Left hindlimb (tissue), 1 donor: ENCODE measurements around the gene SYT5.
"Not testable (repeated sequence)": the region's sequence is repeated elsewhere in the genome, so short reads cannot be mapped to it uniquely, and the experiment has no call there.

Source experiments
- DNase-seq: peaks from one replicate; pipeline ENCODE4 v3.0.0-alpha.2; 2018

SYT5 gene

DNA sequence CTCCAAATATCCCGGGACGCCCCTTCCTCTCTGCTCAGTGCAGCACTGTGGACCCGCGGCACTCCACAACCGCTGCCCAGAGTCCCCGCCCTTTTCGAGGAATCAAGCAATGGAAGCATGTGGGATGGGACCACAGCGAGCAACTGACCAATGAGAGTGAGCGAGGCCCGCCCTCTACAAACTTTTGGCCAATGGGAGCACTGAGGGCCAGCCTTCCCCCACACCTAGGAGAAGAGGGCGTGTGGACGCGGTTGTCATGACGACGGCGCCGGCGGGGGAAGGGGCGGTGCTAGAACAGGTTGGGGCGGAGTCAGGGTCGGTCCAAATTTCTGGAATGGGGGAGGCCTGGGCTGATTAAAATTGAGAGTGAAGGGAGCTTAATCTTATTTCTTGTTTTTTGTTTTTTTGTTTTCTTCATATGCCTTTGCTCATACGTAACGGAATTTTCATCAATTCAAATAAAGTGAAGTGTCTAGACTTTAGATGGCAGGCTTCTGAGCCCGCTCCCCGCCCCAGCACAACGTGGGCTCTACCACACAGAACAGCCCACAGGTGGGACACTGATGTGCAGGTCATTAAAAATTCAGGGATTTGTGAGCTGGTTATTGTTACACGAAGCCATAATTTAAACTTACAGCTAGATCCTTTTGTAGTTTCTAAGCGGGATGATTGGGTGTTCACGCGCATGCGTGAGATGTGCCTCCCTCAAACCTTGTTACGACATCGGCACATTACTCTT is 13.4 kb downstream of the SYT5 start, which contains the start of gene DNAAF3:
Gene DNAAF3 (minus strand): TSS at position 84 of the 739 bp plus-strand sequence. CDS start 200 bp downstream, outside the sequence.
- DNase-seq, result peak; percentile 92

GRCh38 chr19:55165952-55166529 is 14.0 kb downstream of the SYT5 start:
- no peak for DNase-seq

GRCh38 chr19:55161571-55162322 is 18.3 kb downstream of the SYT5 start:
- DNase-seq, result no peak

- DNase-seq, result no peak
Observed at GRCh38 chr19:55160986-55161365, 19.1 kb downstream of the SYT5 start.

DNA sequence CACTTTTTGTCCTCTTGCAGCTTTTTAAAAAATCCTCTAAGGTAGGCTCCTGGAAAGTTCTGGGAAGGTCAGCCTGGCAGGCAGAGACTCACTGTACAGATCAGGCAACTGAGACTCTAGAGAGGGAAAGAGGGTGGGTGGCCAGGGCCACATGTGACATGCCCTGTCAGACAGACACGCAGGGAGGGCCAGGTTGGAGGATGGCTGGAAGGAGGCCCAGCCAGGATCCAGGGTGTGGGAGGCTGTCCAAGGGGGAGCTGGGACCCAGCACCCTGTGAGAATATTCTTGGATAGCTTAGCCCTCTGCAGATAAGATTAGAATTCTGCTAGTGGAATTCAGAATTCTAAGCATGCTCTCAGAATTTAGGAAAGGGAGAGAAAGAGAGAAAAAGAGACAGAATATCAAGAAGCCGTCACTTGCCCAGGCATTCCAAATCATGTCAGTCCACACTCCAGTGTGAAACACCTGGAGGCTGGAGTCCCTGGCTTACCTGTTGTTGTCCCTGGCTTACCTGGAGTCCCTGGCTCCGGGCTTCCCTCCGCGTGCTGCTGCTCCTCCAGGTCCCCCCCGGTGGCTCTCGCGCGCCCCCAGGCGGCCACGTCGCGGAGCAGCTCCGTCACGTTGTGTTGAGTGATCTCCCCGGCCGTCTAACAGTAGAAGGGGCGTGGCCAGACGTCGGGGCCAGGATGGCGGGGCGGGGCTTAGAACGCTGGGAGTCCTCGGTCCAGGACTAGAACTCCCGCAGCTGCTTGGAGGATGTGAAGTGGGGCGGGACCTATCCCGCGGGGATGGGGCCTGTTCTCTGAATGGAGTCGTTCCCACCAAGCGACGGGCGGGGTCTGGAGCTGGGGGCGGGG is 19.7 kb downstream of the SYT5 start:
- DNase-seq, result peak; percentile 79

DNA sequence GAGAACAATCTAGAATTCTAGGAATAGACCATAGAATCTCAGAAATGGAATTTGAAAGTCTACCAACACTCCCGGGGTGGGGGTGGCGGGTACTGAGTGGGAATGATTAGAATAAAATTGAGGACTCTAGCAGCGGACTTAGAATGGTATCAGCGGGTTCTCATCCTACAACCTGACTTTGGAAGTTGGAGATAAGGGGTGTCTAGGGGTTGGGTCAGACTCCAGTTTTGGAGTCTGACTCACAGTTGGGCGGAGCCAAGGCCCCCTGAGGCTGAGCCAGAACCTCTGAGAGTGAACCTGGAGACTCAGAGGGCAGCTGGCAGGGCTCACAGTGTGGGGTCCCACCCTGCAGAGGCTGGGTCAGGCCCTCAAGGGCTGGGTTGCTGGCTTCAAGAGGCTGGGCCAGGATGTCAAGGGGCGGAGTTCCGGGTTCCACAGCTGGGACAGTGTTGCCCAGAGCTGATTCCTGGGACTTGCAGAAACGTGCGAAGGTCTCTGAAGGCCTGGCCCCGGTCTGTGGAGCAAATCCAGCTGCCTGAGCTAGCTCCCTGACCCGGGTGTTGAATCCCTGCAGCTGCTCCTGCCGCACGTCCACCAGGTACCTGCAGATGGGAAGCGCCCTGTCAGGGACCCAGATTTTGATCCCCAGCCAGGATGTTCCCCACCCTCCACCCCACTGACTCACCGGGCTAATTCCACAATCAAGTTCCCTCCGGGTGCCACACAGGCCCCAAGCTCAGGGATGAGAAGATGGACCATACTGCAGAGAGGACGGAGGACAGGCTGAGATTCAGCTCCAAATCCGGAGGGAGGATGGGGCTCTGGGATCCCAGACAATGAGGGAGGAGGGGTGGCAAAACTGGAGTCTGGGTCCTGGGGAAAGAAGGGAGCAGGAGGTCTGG is 21.0 kb downstream of the SYT5 start:
- DNase-seq, result no peak

DNA sequence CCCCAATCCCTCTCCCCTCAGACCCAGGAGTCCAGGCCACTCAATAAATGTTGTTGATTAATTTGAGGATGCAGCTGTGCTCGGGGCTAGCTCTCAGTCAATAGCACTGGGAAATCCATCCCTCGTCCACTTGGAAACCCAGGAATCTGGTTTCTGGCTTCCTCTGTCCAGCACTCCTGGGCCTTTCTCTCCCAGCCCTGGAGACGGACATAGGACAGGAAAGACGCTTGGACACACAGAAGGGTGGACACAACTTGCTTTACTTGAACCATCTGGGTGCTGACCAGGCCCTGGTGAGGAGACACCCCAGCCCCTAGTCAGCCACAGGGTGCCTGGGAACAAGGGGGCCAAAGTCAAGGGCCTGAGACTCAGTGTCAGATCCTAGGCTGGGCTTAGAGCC is 21.7 kb downstream of the SYT5 start:
- no peak for DNase-seq

DNA sequence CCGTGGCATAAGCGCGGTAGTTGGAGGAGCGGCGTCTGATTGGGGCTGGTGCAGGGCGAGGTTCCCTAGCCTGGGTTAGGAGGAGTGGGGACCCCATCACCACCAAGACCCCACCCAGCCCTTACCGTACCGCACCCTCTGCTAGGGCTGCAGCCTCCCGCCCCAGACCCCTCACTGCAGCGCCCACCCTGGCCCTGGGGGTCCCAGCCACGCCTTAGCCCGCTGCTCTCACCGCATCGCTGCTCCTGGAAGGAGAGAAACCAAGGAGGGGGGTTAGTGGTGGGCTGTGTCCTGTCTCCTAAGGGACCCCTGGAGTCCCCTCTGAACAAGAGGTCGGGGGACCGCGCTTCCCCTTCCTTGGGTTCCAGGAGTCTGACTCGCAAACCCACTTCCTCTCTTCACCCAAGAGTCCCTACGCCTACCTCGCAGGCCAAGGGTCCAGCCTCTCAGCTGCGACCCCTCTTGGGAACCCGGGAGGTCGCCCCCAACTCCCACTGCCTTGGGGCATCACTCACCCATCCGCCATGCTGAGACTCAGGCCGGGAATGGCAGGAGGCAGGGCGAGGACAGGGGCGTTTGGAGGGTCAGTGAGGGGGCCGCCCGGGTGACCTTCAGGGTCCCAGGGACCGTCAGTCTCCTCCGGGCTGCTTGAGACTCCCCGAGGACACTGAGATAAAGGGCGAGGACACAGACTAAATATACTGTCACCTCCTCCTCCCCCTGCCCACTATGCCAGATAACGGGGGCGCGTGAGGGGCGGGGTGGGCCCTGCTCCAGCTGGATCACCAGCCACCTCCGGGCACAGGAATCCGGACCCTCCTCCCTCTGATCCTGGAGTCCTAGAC is 22.8 kb downstream of the SYT5 start, which contains the start of gene TNNI3:
Gene TNNI3 (minus strand): TSS at position 669 of the 845 bp plus-strand sequence. CDS start 143 bp downstream, at position 526.
- DNase-seq, result no peak

DNA sequence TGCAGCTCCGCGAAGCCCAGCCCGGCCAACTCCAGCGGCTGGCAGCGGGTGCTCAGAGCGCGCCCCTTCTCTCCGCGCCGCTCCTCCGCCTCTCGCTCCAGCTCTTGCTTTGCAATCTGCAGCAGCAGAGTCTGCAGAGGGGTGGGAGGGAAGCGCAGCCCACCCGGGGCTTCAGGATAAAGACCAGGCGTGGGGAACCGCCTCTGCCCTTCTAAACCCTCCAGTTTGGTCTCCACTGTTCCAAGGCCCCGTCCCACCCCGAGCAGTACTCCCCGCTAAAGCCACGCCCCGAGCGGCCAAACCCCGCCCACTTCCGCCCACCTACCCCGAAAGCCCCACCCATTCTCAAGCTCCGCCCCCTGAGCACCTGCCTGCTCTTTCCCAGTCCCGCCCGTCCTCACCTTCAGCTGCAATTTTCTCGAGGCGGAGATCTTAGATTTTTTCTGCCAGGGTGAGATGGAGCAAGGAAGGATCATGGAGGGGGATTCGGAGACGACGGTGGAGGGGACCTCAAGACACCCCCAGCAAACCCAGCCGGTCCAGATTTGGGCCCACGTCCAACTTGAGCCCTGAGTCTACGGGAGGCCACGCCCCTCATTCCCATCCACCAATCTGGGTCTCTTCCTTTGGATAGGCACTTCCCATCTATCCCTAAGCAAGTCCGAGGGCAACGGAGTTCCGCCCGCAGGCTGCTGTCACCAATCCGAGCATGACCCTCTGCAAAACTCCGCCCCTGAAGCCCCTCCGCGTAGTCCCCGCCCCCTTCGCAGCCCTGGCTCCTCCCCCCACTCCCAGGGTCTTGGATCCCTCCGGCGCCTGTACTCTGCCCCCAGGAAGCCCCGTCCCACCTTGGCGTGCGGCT is 23.7 kb downstream of the SYT5 start:
- DNase-seq, result no peak

DNA sequence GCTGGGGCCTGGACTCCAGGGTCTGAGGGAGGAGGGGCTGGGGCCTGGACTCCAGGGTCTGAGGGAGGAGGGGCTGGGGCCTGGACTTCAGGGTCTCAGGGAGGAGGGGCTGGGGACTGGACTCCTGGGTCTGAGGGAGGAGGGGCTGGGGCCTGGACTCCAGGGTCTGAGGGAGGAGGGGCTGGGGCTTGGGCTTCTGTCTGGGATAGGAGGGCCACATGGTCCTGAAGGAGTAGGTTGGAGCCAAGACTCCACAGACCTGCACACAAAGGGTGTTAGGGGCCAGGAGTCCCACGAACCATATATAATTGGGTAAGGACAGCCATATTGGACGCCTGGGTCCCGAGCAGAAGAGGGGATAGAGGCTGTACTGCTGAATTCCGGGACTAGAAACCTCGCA is 24.3 kb downstream of the SYT5 start:
- DNase-seq, result not testable (repeated sequence)

DNA sequence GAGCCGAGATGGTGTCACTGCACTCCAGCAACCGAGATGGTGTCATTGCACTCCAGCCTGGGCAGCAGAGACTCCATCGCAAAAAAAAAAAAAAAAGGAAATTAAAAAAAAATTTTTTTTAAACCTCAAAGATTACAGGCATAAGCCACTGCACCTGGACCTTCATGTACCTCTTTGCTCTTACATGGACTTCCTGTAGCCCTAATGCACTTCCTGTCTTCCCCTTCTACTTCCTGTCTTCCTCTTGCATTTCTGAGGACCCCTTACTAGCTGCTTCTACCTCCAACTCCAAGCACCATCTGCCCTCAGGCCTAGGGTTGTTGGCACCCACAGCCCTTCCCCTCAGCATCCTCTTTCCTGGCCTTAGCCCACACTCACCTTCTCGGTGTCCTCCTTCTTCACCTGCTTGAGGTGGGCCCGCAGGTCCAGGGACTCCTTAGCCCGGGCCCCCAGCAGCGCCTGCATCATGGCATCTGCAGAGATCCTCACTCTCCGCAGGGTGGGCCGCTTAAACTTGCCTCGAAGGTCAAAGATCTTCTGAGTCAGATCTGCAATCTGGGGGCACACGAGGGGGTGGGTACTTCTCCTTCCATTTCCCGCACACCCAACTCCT is 26.3 kb downstream of the SYT5 start:
- no peak for DNase-seq

GRCh38 chr19:55152017-55152416 is 28.1 kb downstream of the SYT5 start:
- no peak for DNase-seq

DNA sequence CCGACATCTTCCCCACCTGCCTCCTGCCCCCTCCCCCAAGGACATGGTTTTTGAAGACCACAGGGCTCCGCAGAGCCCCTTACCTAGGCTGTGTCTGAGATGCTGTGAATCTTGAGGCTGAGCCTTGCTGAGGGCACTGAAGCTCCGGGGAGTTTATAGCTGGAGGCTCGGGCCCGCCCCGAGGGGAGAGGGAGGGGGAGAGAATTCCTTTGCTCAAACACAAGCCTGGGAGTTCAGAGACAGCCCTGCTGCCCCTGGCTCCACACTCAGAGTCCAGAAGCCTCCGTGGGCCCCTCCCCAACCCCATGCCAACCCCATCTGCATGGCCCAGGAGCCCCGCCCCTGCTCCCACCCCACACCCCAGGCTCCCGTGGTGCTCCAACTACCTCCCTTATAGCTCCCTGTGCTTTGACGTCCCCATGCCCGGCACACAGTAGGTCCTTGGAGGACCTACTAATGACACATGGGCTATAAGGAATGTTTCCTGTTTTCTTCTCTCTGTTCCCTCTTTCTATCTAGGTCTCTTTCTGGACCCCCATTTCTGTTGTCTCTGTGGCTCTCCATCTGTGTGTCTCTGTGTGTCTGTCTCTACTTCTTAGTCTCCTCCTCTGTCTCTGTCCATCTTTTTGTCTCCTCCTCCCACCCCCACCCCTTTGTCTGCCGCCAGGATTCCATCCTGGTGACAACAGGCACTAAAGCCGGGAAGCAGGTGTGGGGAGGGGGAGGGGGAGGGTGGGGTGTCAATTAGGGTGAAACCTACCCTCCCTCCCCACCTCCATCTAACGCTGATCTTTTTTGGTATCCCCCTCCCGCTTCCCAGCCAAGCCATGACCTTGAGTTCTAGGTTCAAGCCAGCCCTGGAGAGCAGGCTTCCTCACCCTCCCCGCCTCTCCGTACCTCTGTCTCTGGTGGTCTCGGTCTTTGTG is 30.7 kb downstream of the SYT5 start, which contains the start of gene TNNT1:
Gene TNNT1 (minus strand): TSS at position 129 of the 926 bp plus-strand sequence. CDS start 2,049 bp downstream, outside the sequence.
- DNase-seq, result no peak

DNA sequence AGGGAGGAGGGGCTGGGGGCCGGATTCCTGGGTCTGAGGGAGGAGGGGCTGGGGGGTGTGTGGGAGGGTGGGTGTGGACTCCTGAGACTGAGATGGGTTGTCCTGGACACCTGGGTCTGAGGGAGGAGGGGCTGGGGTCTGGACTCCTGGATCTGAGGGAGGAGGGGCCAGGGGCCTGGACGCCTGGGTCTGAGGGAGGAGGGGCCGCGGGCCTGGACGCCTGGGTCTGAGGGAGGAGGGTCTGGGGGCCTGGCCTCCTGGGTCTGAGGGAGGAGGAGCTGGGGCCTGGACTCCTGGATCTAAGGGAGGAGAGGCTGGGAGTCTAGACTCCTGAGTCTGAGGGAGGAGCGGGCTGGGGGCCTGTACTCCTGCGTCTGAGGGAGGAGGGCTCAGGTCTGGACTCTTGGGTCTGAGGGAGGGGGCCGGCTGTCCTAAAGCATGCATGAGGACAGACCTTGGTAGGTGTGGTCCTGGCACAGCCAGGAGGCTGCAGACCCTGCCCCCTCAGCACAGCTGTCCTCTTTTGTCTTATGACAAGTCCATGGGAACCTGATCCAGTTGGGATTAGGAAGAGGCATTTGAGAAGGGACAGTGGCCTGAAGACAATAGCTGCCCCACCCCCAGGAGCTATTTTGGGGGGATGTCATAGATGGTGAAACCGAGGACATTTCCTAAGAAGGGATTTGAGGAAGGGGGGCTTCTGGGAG is 32.4 kb downstream of the SYT5 start:
- DNase-seq, result peak; percentile 61

DNA sequence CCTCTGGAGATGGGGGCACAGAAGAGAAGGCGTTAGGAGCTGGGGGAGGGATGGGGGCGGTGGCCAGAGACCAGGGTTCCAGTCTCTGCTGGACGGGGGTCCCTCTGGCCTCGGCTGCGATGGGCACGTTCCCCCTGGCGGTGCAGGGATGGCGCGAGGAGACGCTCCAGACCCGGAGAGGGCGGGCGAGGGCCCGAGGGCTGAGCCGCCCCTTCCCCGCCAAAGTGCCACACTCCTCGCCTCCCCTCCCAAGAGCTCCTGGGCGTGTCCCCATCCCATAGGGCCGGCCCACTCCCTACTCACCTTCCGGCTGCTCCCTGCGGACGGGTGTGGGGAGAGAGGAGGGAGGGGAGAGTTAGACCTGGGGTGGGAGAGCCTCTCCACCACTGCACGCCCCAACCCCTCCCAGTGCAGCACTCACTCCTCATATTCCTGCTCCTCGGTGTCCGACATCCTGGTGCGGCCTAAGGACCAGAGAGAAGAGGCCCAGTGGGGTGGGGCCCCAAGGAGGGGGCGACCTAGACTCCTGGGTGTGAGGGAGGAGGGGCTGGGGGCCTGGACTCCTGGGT is 33.3 kb downstream of the SYT5 start:
- no peak for DNase-seq

DNA sequence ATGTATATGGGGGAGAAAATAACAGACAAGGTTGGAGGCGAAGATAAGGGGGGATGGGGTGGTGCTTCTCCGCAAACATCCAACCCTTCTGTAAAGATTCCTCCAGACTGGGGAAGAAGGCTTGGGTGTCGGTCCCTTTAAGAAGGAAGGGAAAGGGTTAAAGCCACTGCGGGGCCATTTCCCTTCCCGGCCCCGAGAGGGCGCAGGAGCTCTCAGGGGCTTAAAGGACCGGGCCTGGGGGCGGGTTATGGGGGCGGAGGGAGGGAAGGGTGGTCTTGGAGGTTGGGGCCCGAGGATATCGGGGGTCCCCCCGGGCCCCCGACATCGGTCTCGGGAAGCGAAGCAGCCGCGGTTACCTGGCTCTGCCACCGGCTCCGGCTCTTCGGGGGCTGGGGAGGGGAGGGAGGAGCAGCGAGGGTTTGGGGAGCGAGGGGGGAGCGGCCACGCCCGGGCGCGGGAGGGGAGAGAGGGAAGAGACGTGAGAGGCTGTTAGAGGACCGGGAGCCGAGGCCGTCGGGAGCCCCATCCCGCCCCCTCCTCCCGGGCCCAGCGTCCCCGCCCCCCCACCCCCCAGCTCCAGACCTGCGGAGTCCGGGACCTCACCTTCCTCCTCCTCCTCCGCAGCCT is 33.9 kb downstream of the SYT5 start:
- DNase-seq, result no peak
